Gastrocnemius medialis (tissue), 4 donors: ENCODE measurements around the gene TEX2. TPM values are rescaled to one million over a fixed set of nuclear protein-coding genes. Genes with fewer than 3 reads are reported as not detected.

ENCODE experiments used
- ATAC-seq, 2 donors: fragments of 150-250 bp; one replicate each; pipeline ENCODE4 v1.9.1; 2016
- DNase-seq, 2 donors: peaks; one replicate each; pipeline ENCODE4 v3.0.0-alpha.2; 2019
- H3K27ac ChIP-seq, 4 donors: fragments of 200-600 bp; sonication (generic); 1 replicate in 1 of 4; 2 replicates in 3 of 4; pipeline ENCODE4 v1.5.1; 2016 to 2018; ENCODE audit warnings: mild to moderate bottlenecking in 2 of 4, moderate library complexity in 1 of 4
- H3K27me3 ChIP-seq, 3 donors: fragments of 200-600 bp; sonication (generic) in 2 of 3; 1 replicate in 1 of 3; 2 replicates in 2 of 3; pipeline versions ENCODE4 v1.5.1 to v1.6.0; 2016 to 2019; ENCODE audit warnings: mild to moderate bottlenecking in 1 of 3, moderate library complexity in 1 of 3
- H3K36me3 ChIP-seq, 2 donors: fragments of 200-600 bp; sonication (generic) in 1 of 2; one replicate each; pipeline ENCODE4 v1.5.1; 2017 to 2018
- H3K4me1 ChIP-seq, 2 donors: fragments of 200-600 bp; sonication (generic) in 1 of 2; one replicate each; pipeline ENCODE4 v1.5.1; 2016 to 2017; ENCODE audit warnings: mild to moderate bottlenecking in 2 of 2
- H3K4me3 ChIP-seq, 4 donors: fragments of 200-600 bp; sonication (generic) in 3 of 4; 1 replicate in 1 of 4; 2 replicates in 3 of 4; pipeline ENCODE4 v1.5.1; 2016 to 2019; ENCODE audit warnings: mild to moderate bottlenecking in 2 of 4
- H3K9me3 ChIP-seq, 3 donors: fragments of 200-600 bp; sonication (generic) in 2 of 3; 1 replicate in 1 of 3; 2 replicates in 2 of 3; pipeline ENCODE4 v1.5.1; 2016 to 2019
- CTCF ChIP-seq, 5 experiments: fragments of 450-650 bp in 3 of 5; fragments of 200-600 bp in 2 of 5; sonication (generic) in 2 of 5; IDR thresholded peaks in 4 of 5; conservative IDR thresholded peaks in 1 of 5; 1 replicate in 4 of 5; 2 replicates in 1 of 5; pipeline ENCODE4 v1.5.1; 2016 to 2019; ENCODE audit warnings: antibody characterized with exemption in 5 of 5, mild to moderate bottlenecking in 3 of 5, moderate library complexity in 3 of 5
- POLR2A ChIP-seq, 2 donors: fragments of 450-650 bp; IDR thresholded peaks; one replicate each; pipeline ENCODE4 v1.6.1; 2017; ENCODE audit warnings: antibody characterized with exemption in 2 of 2, mild to moderate bottlenecking in 2 of 2, moderate library complexity in 2 of 2
- in situ Hi-C, 4 donors: fragments of 200-750 bp; cut with MboI; loops; one replicate each; pipeline versions ENCODE4 v1.15.0 to v1.8.0; 2017; ENCODE audit warnings: low sequenced_read_pairs in 4 of 4
- intact Hi-C: fragments of 100-400 bp; cut with DNase I; formaldehyde crosslinking; loops from one replicate; pipeline ENCODE4 v1.15.1; 2023; ENCODE audit warnings: low total_unique reads
- total RNA-seq, 4 donors: library from RNA; depleted of rRNA; stranded (reverse); fragments of >200 nt; gene quantifications; one replicate each; pipeline versions ENCODE4 v1.1.0 to v1.2.3, GENCODE V29; 2016

The TEX2 gene
- total RNA-seq, result 10 to 100 TPM; 39.0 to 91.1 (median 77.4) TPM

GRCh38 chr17:64263000-64263766, at the start of gene TEX2:
Gene TEX2, minus strand, starts transcription at chr17:64263260. Its CDS starts 49,043 bp downstream, at chr17:64214217.
- H3K4me3 ChIP-seq, result peak within 1 kb of the TSS; percentile 90 to 99 (median 96)
- in situ Hi-C loops (no loop called here), intact Hi-C loops (loop anchor here (2.0 to 5.0 kb wide), 2 partner anchors 46 to 116 kb away; no protein-coding TSS in a partner anchor)
- no peaks in the 10 kb centered on the region for H3K9me3 ChIP-seq
- ATAC-seq, result peak; percentile 68 to 78
- peaks cover 53 to 58% of the 10 kb centered on the region in 2 donors for H3K4me1 ChIP-seq
- no peaks in the 10 kb centered on the region for H3K36me3 ChIP-seq
- H3K27me3 ChIP-seq, result no peaks in the 10 kb centered on the region
- peak within 1 kb of the TSS; percentile 96 to 100 (median 98) for H3K27ac ChIP-seq
- peak; percentile 84 to 91 for DNase-seq
- TF ChIP-seq POLR2A (IDR thresholded peaks at IDR 0.05), result peak; percentile 92
- TF ChIP-seq CTCF (IDR thresholded peaks at IDR 0.05 in 4 of 5, conservative IDR thresholded peaks at IDR 0.05 in 1 of 5), result no peak

GRCh38 chr17:64309710-64310109, 46.6 kb upstream of the TEX2 start:
- Histone ChIP-seq H3K9me3 (no peaks in the 10 kb centered on the region), H3K27ac (peak overlapping the region in 3 of 4 donors; percentile 43 to 52 (median 46)), H3K27me3 (no peaks in the 10 kb centered on the region), H3K4me3 (no peak overlapping the region), H3K36me3 (no peaks in the 10 kb centered on the region), H3K4me1 (peaks cover 0 to 3% of the 10 kb centered on the region in 2 donors)
- TF ChIP-seq CTCF (IDR thresholded peaks at IDR 0.05 in 4 of 5, conservative IDR thresholded peaks at IDR 0.05 in 1 of 5) (no peak), POLR2A (IDR thresholded peaks at IDR 0.05) (no peak)
- in situ Hi-C loops, result loop anchor here in 2 of 4 donors (5.0 to 10.0 kb wide), 2 partner anchors 113 to 115 kb away; no protein-coding TSS in a partner anchor
- no peak for DNase-seq
- ATAC-seq, result peak; percentile 71 to 85
- intact Hi-C loops, result loop anchor here (2.0 kb wide), 1 partner anchor 103 kb away; no protein-coding TSS in a partner anchor

- H3K27ac ChIP-seq, result peak overlapping the region in 2 of 4 donors; percentile 43 to 52
- no peak for TF ChIP-seq CTCF (IDR thresholded peaks at IDR 0.05 in 4 of 5, conservative IDR thresholded peaks at IDR 0.05 in 1 of 5)
- no peak for TF ChIP-seq POLR2A (IDR thresholded peaks at IDR 0.05)
- intact Hi-C loops, result no loop called here
Observed at GRCh38 chr17:64309021-64309420, 46.0 kb upstream of the TEX2 start.

GRCh38 chr17:64306850-64307463, 43.9 kb upstream of the TEX2 start:
- Histone ChIP-seq H3K27ac (no peak overlapping the region), H3K36me3 (no peaks in the 10 kb centered on the region), H3K4me3 (no peak overlapping the region), H3K27me3 (no peaks in the 10 kb centered on the region), H3K9me3 (no peaks in the 10 kb centered on the region), H3K4me1 (peaks cover 0 to 3% of the 10 kb centered on the region in 2 donors)
- no peak for TF ChIP-seq POLR2A (IDR thresholded peaks at IDR 0.05)
- peak; percentile 67 to 82 (median 71) for TF ChIP-seq CTCF (IDR thresholded peaks at IDR 0.05 in 4 of 5, conservative IDR thresholded peaks at IDR 0.05 in 1 of 5)
- ATAC-seq (peak in 1 of 2 donors; percentile 55), DNase-seq (peak in 1 of 2 donors; percentile 45)
- in situ Hi-C loops (loop anchor here in 2 of 4 donors (5.0 to 10.0 kb wide), 2 partner anchors 115 to 118 kb away; no protein-coding TSS in a partner anchor), intact Hi-C loops (loop anchor here (1.0 kb wide), 1 partner anchor 111 kb away; no protein-coding TSS in a partner anchor)

More at GRCh38 chr17:64309021-64309420, 46.0 kb upstream of the TEX2 start:
- no peaks in the 10 kb centered on the region for H3K27me3 ChIP-seq
- H3K4me3 ChIP-seq, result no peak overlapping the region
- H3K9me3 ChIP-seq, result no peaks in the 10 kb centered on the region
- peaks cover 0 to 3% of the 10 kb centered on the region in 2 donors for H3K4me1 ChIP-seq
- DNase-seq, result no peak
- in situ Hi-C loops, result loop anchor here in 2 of 4 donors (5.0 to 10.0 kb wide), 2 partner anchors 113 to 116 kb away; no protein-coding TSS in a partner anchor
- H3K36me3 ChIP-seq, result no peaks in the 10 kb centered on the region
- ATAC-seq, result no peak
